Progenitor cell of endocrine pancreas (in vitro differentiated cells): ENCODE measurements around the gene CHRNE. TPM values are rescaled to one million over a fixed set of nuclear protein-coding genes. Genes with fewer than 3 reads are reported as not detected.

Experiments
- DNase-seq: peaks from one replicate; pipeline ENCODE4 v3.0.0; 2021; ENCODE audit warnings: low spot score; ENCODE audit not compliant: unreplicated experiment
- H3K27ac Mint-ChIP-seq: 2 replicates; pipeline ENCODE4 v1.8.0; 2021; ENCODE audit warnings: mild to moderate bottlenecking, moderate library complexity, mixed read lengths
- H3K27me3 Mint-ChIP-seq: 2 replicates; pipeline ENCODE4 v1.8.0; 2021; ENCODE audit warnings: mixed read lengths
- H3K36me3 Mint-ChIP-seq: 2 replicates; pipeline ENCODE4 v1.8.0; 2022; ENCODE audit warnings: mixed read lengths; ENCODE audit not compliant: insufficient read depth
- H3K4me1 Mint-ChIP-seq: 2 replicates; pipeline ENCODE4 v1.8.0; 2021; ENCODE audit warnings: low read depth, mixed read lengths
- H3K4me3 Mint-ChIP-seq: 2 replicates; pipeline ENCODE4 v1.8.0; 2021; ENCODE audit warnings: low read depth, mild to moderate bottlenecking, moderate library complexity, mixed read lengths
- H3K9me3 Mint-ChIP-seq: 2 replicates; pipeline ENCODE4 v1.8.0; 2021; ENCODE audit warnings: low read depth, mixed read lengths
- total RNA-seq: library from RNA; stranded (reverse); gene quantifications from 2 replicates; pipeline ENCODE4 v1.2.1, GENCODE V29; 2021
- TF ChIP-seq, protein P1 (sequence below): fragments of 200-600 bp; sonication (generic); IDR thresholded peaks from one replicate; pipeline ENCODE4 v1.5.0; 2021; ENCODE audit warnings: antibody characterized with exemption, mild to moderate bottlenecking; ENCODE audit not compliant: unreplicated experiment

The CHRNE gene
- total RNA-seq, 1 donor from 2014 or later: 0.36 TPM

DNA sequence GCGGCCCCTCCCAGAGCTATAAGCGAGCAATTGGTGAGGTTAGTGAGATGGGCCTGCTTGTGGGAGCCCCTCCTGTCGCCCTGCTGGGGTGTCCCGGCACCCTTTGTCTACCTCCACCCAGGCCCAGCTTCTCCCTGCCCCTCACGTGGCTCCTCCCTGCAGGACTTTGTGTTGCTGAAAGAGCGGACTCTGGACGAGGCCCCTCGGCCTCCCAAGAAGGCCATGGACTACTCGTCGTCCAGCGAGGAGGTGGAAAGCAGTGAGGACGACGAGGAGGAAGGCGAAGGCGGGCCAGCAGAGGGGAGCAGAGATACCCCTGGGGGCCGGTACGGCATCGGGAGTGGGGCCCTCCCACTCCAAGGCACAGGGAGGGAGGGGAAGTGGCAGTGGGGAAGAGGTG is 9.6 kb downstream of the CHRNE start:
- H3K27ac Mint-ChIP-seq: no peak overlapping the region
- H3K36me3 Mint-ChIP-seq: peaks cover 10% of the 10 kb centered on the region
- no peaks in the 10 kb centered on the region for H3K27me3 Mint-ChIP-seq
- no peak for DNase-seq
- no peak overlapping the region for H3K4me3 Mint-ChIP-seq
- no peaks in the 10 kb centered on the region for H3K4me1 Mint-ChIP-seq
- H3K9me3 Mint-ChIP-seq: no peaks in the 10 kb centered on the region
- TF ChIP-seq, protein P1, sequence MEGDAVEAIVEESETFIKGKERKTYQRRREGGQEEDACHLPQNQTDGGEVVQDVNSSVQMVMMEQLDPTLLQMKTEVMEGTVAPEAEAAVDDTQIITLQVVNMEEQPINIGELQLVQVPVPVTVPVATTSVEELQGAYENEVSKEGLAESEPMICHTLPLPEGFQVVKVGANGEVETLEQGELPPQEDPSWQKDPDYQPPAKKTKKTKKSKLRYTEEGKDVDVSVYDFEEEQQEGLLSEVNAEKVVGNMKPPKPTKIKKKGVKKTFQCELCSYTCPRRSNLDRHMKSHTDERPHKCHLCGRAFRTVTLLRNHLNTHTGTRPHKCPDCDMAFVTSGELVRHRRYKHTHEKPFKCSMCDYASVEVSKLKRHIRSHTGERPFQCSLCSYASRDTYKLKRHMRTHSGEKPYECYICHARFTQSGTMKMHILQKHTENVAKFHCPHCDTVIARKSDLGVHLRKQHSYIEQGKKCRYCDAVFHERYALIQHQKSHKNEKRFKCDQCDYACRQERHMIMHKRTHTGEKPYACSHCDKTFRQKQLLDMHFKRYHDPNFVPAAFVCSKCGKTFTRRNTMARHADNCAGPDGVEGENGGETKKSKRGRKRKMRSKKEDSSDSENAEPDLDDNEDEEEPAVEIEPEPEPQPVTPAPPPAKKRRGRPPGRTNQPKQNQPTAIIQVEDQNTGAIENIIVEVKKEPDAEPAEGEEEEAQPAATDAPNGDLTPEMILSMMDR: no peak

DNA sequence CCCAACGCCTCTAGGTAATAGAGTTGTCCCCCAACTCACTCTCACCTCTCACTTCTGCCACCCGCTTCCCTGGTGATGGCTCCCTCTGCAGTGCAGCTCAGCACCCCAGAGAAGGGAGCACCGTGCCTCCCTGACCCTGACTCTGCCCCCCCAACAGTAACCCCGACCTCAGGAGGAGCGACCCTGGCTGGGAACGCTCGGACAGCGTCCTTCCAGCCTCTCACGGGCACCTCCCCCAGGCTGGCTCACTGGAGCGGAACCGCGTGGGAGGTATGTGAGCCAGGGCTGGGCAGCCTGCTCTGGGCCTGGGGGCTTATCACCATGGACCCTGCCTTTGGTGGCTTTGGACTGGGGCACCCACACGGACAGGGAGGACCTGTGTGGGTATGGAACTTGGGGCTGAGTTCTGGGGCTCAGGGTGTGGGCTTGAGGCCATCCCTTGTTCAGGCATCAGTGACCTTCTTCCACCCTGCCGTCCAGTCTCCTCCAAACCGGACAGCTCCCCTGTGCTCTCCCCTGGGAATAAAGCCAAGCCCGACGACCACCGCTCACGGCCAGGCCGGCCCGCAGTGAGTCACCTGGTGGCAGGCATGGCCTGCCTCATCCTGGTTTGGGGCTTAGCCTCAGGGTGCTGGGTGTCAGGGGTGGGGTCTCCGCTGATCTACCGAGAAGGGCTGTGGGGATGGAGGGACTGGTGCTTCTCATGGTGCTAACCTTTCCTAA is 10.2 kb downstream of the CHRNE start:
- peaks cover 10% of the 10 kb centered on the region for H3K36me3 Mint-ChIP-seq
- TF ChIP-seq, protein P1: no peak
- H3K27ac Mint-ChIP-seq: no peak overlapping the region
- no peaks in the 10 kb centered on the region for H3K9me3 Mint-ChIP-seq
- no peak for DNase-seq
- H3K27me3 Mint-ChIP-seq: no peaks in the 10 kb centered on the region
- H3K4me1 Mint-ChIP-seq: no peaks in the 10 kb centered on the region
- no peak overlapping the region for H3K4me3 Mint-ChIP-seq

DNA sequence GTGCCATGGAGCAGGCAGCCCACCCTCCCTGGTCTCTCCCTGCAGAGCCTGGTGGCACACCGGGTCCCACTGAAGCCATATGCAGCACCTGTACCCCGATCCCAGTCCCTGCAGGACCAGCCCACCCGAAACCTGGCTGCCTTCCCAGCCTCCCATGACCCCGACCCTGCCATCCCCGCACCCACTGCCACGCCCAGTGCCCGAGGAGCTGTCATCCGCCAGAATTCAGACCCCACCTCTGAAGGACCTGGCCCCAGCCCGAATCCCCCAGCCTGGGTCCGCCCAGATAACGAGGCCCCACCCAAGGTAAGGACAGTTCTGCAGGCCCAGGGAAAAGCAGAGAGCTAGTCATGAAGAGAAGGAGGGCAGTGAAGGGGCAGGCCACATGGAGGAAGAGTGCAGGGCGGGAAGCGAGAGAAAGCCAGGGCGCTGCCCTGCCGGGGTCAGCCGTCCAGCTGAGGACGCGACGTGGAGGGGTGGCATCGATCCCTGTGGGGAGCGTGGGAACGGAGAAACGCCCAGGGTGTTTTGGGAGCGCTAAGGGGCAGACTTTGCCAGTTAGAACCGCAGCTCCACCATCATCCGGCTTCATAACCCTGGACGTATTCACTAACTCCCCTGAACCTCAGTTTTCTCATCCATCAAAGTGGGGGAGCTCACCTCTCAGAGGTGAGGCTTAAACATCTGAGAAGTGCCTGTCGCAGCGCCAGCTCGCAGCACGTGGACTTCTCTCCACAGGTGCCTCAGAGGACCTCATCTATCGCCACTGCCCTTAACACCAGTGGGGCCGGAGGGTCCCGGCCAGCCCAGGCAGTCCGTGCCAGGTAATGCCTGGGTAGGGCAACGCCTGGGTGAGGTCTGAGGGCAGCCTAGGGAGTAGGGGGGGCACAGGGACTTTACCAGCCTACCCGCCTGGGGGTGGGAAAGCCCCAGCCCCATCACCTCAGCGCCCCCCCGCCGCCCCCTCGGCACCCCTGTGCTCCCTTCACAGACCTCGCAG is 11.2 kb downstream of the CHRNE start:
- H3K4me3 Mint-ChIP-seq: no peak overlapping the region
- H3K9me3 Mint-ChIP-seq: no peaks in the 10 kb centered on the region
- TF ChIP-seq, protein P1: no peak
- no peak overlapping the region for H3K27ac Mint-ChIP-seq
- H3K4me1 Mint-ChIP-seq: no peaks in the 10 kb centered on the region
- peaks cover 14% of the 10 kb centered on the region for H3K36me3 Mint-ChIP-seq
- no peak for DNase-seq
- no peaks in the 10 kb centered on the region for H3K27me3 Mint-ChIP-seq

DNA sequence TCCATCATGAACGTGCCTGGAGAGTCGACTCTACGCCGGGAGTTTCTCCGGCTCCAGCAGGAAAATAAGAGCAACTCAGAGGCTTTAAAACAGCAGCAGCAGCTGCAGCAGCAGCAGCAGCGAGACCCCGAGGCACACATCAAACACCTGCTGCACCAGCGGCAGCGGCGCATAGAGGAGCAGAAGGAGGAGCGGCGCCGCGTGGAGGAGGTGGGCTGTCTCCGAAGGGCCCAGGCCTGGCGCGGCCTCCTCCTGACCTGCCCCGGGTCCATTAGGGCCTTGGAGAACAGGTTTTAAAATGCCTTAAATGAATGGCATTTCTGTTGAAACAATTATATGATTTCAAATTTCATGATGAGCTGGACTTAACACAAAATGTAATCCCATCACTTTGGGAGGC is 15.3 kb downstream of the CHRNE start:
- Mint-ChIP-seq H3K27ac (no peak overlapping the region), H3K9me3 (no peaks in the 10 kb centered on the region), H3K4me1 (no peaks in the 10 kb centered on the region), H3K27me3 (no peaks in the 10 kb centered on the region), H3K4me3 (no peak overlapping the region), H3K36me3 (peaks cover 15% of the 10 kb centered on the region)
- TF ChIP-seq, protein P1: no peak
- no peak for DNase-seq

DNA sequence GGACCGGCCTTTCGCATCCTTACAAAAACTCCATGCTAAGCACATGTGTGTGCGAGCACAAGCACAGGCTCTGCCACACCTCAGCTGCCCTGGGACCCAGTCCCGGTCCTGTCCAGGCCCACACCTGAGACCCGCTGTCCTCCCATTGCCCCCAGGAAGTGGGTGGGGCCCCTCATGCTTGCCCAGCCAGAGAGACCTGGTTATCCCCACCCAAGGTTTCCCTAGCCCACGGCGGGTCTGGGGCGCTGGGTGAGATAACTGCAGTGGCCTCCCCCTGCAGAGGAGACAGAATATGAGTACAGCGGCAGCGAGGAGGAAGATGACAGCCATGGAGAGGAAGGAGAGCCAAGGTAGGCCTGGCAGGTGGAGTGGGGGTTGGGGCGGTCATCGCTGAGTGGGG is 16.1 kb downstream of the CHRNE start:
- Mint-ChIP-seq H3K4me3 (no peak overlapping the region), H3K9me3 (no peaks in the 10 kb centered on the region), H3K27ac (no peak overlapping the region), H3K27me3 (no peaks in the 10 kb centered on the region), H3K4me1 (no peaks in the 10 kb centered on the region), H3K36me3 (peaks cover 16% of the 10 kb centered on the region)
- TF ChIP-seq, protein P1: no peak
- DNase-seq: no peak
